ENCODE results near the gene SPI1.
"Not testable (repeated sequence)": the region's sequence is repeated elsewhere in the genome, so short reads cannot be mapped to it uniquely, and the experiment has no call there.

SPI1 gene

DNA sequence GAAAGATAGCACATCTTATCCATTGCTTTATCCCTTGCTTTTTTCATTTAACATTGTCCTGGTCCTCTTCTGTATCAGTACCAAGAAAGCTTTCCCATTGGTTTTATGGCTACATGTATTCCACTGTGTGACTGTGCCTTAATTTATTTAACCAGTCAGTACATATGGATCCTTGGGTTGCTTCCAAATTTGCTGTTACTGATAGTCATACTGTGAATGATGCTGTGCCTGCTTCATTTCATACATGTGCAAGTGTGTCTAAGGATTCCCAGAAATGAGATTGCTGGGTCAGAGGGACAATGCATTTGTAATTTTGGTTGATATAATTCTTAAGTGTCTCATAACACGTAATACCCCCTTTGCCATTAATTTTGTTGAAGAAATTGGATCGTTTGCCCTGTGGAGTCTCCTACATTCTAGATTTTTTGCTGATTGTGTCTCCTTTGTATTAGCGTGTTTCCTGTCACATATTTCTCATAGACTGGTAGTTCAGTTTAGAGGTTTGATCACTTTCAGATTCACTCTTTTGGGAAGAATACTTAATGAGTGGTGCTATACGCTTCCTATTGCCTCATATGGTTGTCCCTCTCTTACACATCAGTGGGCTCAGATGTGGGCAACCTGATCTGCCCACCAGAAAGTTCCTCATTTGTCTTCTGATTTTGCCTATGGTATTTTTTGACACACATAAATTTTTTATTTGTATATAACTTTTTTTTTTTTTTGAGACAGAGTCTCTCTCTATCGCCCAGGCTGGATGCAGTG is 61.1 kb downstream of the SPI1 start:
- H3K36me3 ChIP-seq (ENCODE audit: control insufficient read depth, insufficient read depth, low read length) = peaks cover 3% of the 10 kb centered on the region
- H3K4me1 ChIP-seq (ENCODE audit: control insufficient read depth, insufficient read depth, low read length) = no peaks in the 10 kb centered on the region
- H3K9ac ChIP-seq (ENCODE audit: low read depth, low read length) = no peak overlapping the region
- H3K27me3 ChIP-seq (ENCODE audit: control insufficient read depth, insufficient read depth, low read length) = no peaks in the 10 kb centered on the region
- H3K4me3 ChIP-seq (ENCODE audit: low read depth, low read length) = no peak overlapping the region
- H3K9me3 ChIP-seq (ENCODE audit: control insufficient read depth, insufficient read depth, low read length) = no peaks in the 10 kb centered on the region

GRCh38 chr11:47316501-47316900 is 61.8 kb downstream of the SPI1 start:
- not testable (repeated sequence) for H3K36me3 ChIP-seq (ENCODE audit: control insufficient read depth, insufficient read depth, low read length); H3K4me1 ChIP-seq (ENCODE audit: control insufficient read depth, insufficient read depth, low read length); H3K9me3 ChIP-seq (ENCODE audit: control insufficient read depth, insufficient read depth, low read length); H3K4me3 ChIP-seq (ENCODE audit: low read depth, low read length); H3K9ac ChIP-seq (ENCODE audit: low read depth, low read length); H3K27me3 ChIP-seq (ENCODE audit: control insufficient read depth, insufficient read depth, low read length)

- H3K4me3 ChIP-seq (ENCODE audit: low read depth, low read length) = no peak overlapping the region
- no peaks in the 10 kb centered on the region for H3K4me1 ChIP-seq (ENCODE audit: control insufficient read depth, insufficient read depth, low read length)
- no peaks in the 10 kb centered on the region for H3K9me3 ChIP-seq (ENCODE audit: control insufficient read depth, insufficient read depth, low read length)
- H3K9ac ChIP-seq (ENCODE audit: low read depth, low read length) = no peak overlapping the region
- no peaks in the 10 kb centered on the region for H3K27me3 ChIP-seq (ENCODE audit: control insufficient read depth, insufficient read depth, low read length)
- H3K36me3 ChIP-seq (ENCODE audit: control insufficient read depth, insufficient read depth, low read length) = peaks cover 4% of the 10 kb centered on the region
Observed at GRCh38 chr11:47314992-47315391, 63.4 kb downstream of the SPI1 start.

- H3K9me3 ChIP-seq (ENCODE audit: control insufficient read depth, insufficient read depth, low read length) = no peaks in the 10 kb centered on the region
- H3K27me3 ChIP-seq (ENCODE audit: control insufficient read depth, insufficient read depth, low read length) = no peaks in the 10 kb centered on the region
- no peak overlapping the region for H3K9ac ChIP-seq (ENCODE audit: low read depth, low read length)
- H3K36me3 ChIP-seq (ENCODE audit: control insufficient read depth, insufficient read depth, low read length) = peaks cover 18% of the 10 kb centered on the region
- no peaks in the 10 kb centered on the region for H3K4me1 ChIP-seq (ENCODE audit: control insufficient read depth, insufficient read depth, low read length)
- H3K4me3 ChIP-seq (ENCODE audit: low read depth, low read length) = no peak overlapping the region
Observed at GRCh38 chr11:47308050-47308823, 70.1 kb downstream of the SPI1 start.

DNA sequence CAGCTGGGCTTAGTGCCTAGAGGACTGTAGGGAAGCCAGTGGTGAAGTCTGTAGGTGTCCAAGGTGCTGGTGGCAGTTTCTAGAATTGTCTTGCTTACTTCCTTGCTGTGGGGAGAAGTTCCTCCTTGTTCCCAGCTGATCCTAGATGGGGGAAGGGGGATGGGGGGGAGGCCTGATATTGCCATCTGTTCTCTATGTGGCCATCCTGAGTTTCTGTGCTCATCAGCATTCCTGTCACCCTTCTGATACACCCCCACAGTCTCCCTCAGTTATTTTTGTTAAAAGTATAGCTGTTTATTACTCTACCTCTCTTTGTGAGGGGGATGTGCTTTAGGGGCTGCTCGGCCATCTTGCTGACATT is 71.9 kb downstream of the SPI1 start:
- H3K36me3 ChIP-seq (ENCODE audit: control insufficient read depth, insufficient read depth, low read length) = peaks cover 16% of the 10 kb centered on the region

DNA sequence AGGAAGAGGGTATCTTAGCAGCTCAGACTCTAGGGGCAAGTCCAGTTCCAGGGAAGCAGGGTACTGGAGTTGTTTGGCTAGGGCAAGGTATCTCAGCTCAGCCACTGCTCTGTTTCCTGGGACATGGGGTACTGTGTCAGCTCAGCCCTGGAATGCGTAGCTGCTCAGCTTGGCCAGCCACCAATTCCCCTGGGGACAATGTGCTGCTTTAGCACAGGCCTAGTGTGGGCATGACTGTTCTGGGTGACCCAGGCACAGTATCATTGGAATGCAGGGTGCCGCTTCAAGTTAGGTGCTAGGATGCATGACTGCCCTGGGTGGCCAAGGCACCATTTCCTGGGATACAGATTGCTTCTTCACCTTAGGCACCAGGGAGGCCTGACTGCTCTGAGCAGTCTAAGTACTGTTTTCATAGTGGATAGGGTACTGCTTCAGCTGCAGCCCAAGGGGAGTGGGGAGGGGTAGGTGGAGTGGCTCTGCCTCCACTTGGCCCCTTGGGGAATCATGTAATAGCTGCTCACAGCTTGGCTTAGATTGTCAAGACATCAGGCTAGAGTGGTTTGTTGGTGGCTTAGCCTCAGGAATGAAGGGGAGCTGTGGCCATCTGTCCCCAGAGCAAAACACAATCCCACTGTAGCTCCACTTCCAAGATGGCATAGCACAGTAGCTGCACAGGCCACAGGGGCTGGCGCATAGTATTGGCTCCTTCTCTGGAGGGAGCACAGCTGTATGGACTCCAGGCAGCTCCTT is 72.4 kb downstream of the SPI1 start:
- no peak overlapping the region for H3K9ac ChIP-seq (ENCODE audit: low read depth, low read length)
- H3K27me3 ChIP-seq (ENCODE audit: control insufficient read depth, insufficient read depth, low read length) = no peaks in the 10 kb centered on the region
- no peaks in the 10 kb centered on the region for H3K4me1 ChIP-seq (ENCODE audit: control insufficient read depth, insufficient read depth, low read length)
- H3K9me3 ChIP-seq (ENCODE audit: control insufficient read depth, insufficient read depth, low read length) = no peaks in the 10 kb centered on the region
- no peak overlapping the region for H3K4me3 ChIP-seq (ENCODE audit: low read depth, low read length)
- peaks cover 14% of the 10 kb centered on the region for H3K36me3 ChIP-seq (ENCODE audit: control insufficient read depth, insufficient read depth, low read length)

More for the DNA sequence above, 71.9 kb downstream of the SPI1 start:
- no peak overlapping the region for H3K9ac ChIP-seq (ENCODE audit: low read depth, low read length)
- H3K27me3 ChIP-seq (ENCODE audit: control insufficient read depth, insufficient read depth, low read length) = no peaks in the 10 kb centered on the region
- H3K4me1 ChIP-seq (ENCODE audit: control insufficient read depth, insufficient read depth, low read length) = no peaks in the 10 kb centered on the region
- H3K4me3 ChIP-seq (ENCODE audit: low read depth, low read length) = no peak overlapping the region
- H3K9me3 ChIP-seq (ENCODE audit: control insufficient read depth, insufficient read depth, low read length) = no peaks in the 10 kb centered on the region
